Islet precursor cell (in vitro differentiated cells): Measurements from ENCODE around the gene SLC22A16.
A peak's percentile ranks its signal among the peaks of the same experiment; 100 is the strongest.
"Not testable (repeated sequence)": the region's sequence is repeated elsewhere in the genome, so short reads cannot be mapped to it uniquely, and the experiment has no call there.

Source experiments
- DNase-seq: peaks from one replicate; pipeline ENCODE4 v3.0.0-alpha.2; 2018

SLC22A16 gene, protein sequence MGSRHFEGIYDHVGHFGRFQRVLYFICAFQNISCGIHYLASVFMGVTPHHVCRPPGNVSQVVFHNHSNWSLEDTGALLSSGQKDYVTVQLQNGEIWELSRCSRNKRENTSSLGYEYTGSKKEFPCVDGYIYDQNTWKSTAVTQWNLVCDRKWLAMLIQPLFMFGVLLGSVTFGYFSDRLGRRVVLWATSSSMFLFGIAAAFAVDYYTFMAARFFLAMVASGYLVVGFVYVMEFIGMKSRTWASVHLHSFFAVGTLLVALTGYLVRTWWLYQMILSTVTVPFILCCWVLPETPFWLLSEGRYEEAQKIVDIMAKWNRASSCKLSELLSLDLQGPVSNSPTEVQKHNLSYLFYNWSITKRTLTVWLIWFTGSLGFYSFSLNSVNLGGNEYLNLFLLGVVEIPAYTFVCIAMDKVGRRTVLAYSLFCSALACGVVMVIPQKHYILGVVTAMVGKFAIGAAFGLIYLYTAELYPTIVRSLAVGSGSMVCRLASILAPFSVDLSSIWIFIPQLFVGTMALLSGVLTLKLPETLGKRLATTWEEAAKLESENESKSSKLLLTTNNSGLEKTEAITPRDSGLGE

DNA sequence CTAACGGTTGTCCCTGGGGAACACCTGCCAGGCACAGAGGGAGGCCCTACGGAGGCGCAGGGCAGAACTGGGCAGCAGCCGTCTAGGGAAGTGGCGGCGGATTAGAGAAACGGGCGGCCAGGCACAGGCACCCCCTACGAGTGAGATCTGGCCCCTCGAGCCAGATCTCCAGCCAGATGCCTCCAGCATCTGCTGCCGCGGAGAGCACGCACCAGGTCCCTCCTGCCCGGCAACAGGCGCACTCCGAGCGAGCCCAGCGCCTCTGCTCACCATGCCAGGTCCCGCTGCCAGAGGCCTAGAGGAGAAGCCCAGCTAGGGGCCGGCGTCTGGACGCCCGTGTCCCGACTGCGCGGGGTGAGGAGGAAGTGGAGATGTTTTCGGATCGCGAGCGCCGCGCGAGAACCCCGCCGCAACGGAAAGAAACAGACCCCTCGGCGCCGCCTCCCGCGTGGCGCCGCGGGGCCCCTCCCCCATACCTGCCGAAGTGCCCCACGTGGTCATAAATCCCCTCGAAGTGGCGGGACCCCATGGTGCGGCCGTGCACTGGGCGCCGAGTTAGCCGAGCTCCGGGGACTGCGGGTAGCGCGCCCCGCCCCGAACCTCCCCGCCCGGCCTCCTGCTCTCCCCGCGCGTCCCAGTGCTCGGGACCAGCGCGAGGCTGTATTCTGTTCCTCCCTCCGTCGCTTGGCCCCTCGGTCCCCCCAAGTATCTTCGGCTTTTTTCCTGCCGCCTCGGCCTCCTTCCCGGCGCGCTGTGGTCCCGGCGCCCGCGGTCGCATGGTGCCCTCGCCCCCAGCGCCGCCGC, at the start of gene SLC22A16:
Gene SLC22A16, minus strand, starts transcription at position 568 of the 804 bp plus-strand sequence. Its CDS starts 39 bp downstream, at position 529.
- DNase-seq: peak; percentile 29

DNA sequence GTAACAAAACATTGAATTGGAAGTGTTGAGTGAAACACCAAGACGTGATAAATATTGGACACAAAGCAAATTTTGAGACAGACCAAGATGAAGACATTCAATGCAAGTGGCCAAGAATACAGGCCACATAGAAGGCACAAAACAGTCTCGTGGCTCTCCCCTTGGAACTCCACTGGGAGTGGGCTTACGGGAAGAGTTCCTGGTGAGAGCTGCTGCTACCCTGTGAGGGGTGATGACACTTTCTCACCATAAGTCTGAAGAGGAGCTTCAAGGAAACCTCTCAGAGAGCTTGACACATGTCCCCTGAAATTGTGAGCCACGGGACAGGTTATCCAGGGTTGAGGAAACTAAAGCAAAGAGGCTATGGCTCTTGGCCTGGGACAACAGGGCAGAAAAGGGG, 48.6 kb upstream of the SLC22A16 start:
- DNase-seq: no peak

DNA sequence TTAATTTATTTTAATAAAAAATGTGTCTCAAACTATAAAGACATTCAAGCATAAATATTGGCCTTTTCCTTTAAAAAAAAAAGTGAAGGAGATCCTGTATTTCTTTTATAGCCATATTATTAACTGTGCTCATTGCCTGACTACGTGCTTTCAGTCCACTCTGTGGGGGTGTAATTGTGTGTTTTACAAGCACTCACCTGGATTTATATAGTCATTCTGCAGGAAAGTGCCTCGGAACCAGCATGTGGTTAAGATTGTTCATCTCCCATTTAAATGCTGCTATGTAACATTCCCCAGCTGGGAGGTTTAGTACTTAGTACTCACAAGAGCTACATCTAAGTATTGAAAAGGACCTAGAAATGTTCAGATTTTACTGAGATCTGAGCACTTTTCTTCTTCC, 47.9 kb upstream of the SLC22A16 start:
- DNase-seq: no peak

DNA sequence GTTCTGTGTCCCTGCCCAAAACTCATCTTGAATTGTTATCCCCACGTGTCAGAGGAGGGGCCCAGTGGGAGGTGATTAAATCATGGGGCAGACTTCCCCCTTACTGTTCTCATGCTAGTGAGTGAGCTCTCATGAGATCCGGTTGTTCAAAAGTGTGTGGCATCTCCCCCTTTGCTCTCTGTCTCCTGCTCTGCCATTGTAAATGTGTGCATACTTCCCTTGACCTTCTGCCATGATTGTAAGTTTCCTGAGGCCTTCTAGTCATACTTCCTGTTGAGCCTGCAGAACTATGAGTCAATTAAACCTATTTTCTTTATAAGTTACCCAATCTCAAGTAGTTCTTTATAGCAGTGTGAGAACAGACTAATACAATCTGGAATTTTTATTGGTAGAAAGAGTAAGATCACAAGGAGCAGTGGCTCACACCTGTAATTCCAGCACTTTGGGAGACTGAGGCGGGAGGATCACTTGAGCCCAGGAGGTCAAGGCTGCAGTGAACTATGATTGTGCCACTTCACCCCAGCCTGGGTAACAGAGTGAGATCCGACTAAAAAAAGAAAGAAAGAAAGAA, 47.1 kb upstream of the SLC22A16 start:
- DNase-seq: no peak

DNA sequence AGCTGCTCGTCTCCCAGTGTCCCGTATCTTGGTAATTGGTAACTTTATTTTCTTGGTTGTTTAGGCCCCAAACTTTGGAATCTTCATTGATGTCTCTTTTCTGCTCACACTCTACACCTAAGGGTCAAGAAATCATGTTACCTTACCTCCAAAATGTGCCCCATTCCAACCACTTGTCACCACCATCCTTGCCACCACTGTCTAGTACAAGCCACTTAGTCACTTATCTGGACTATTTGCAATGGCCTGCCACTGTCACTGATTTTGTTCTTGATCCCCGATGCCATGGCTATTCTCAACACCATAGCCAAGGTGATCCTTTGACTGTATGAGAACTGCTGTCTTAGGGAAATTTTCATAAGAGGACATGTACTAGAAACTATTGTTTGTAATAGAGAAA, 46.0 kb upstream of the SLC22A16 start:
- no peak for DNase-seq

DNA sequence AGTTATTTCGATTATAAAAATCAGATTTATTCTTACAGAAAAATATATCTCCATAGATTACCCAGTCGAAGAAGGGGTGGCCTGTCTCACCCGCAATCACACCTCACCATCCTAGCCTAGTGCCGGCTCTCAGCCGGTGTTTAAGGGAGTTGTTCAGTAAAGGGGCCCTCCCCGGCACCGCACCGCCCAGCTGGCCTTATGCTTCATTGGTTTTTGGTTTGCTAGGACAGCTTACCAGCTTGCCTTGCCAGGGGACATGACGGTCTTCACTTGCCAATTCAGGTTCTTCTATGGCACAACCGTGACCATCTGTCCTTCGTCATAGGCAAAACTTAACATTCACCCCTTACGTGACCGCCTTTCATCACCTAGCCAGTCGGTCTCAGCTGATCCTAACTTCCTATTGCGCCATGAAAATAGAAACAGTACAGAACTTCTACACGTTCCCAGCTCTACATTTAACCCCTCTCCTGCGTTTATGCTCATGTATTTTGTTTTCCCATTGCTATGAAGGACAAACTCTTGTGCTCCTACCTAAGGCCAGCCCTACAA, 44.7 kb upstream of the SLC22A16 start:
- DNase-seq: no peak

DNA sequence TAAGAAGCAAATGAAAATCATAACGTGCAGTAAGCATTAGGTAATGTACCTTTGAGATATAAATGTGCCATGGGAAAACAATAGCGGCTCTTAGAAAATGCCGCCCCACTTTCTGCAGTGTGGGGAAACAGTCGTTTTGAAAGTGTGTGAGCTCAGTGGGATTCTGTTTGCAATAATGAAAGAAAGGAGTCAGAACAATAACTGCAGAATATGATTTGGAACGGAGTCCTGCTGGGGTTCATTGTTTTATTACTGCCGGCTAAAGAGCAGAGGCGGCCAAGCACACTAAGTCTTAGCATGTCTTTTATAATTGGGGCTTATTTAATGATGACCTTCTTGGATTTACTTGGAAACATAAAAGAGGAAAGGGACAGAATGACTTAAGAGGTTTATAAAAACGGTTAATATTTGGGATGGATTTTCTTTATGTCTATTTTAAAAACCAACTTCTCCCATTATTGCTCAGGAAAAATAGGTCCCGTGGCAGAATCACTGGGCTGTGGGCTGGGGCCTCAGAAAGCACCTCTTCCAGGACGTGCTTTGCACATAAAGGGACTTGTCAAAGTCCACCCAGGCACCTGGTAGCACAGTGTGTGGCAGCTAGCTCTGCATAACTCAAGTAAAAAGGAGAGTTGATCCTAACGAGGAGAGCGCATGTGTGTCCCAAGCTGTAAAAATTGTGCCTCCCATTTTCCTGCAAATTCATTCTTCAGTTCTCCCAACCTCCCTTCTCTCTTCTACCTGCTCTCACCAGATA, 44.0 kb upstream of the SLC22A16 start:
- no peak for DNase-seq

DNA sequence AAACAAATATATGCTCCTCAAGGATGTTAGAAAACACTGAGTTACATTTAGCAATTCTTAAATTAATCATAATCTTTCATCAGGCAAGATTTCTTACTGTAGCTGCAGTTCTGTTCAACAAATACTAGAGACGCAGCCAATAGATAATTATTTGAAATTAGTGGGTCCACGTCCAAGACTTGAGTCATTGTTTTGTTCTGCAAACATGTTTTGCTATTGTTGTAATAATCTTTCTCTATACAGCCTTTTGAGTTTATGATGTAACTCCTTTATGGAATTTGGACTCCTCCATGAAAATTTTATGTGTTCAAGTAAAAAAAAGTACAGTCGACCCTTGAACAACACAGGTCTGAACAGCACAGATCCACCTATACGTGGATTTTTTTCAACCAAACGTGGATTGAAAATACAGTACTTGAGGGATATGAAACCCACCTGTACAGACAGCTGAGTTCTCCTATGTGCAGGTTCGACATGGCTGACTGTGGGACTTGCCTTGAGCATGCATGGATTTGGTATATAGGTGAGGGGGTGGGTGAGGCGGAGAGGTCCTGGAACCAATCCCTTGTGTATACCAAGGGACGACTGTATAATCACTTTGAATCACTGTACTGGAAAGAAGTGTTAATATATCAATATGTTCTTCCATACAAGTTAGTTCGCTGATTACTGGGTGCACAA, 41.3 kb upstream of the SLC22A16 start:
- DNase-seq: no peak

DNA sequence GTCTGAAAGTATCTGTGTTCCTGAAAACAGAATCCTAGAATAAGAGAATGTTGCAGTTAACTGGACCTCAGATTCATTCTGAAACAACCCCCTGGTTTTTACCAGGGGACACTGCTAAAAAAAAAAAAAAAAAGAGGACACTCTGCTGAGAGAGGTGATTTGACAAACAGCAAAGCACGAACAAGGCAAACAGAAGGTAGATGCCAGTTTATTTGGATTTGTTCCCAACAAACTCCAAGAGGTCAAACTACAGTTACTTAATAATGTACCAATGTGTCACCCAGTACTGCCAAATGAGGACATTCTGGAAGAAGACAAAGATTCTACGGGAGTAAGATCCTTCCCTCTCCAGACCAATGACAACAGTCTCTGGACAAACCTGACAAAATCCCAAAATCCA, 40.6 kb upstream of the SLC22A16 start:
- DNase-seq: no peak

DNA sequence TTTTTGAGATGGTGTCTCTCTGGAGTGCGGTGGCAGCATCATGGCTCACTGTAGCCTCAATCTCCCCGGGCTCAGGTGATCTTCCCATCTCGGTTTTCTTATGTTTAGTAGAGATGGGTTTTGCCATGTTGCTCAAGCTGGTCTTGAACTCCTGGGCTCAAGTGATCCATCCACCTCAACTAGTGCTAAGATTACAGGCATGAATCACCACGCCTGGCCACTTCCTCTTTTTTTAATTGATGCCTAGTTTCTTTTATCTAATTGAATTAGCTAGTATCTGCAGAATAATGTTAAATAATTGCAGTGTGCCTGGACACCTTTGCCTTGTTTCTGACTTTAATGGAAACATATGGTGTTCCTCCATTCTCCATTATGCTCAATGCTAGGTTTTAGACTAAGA, 38.4 kb upstream of the SLC22A16 start:
- DNase-seq: no peak

DNA sequence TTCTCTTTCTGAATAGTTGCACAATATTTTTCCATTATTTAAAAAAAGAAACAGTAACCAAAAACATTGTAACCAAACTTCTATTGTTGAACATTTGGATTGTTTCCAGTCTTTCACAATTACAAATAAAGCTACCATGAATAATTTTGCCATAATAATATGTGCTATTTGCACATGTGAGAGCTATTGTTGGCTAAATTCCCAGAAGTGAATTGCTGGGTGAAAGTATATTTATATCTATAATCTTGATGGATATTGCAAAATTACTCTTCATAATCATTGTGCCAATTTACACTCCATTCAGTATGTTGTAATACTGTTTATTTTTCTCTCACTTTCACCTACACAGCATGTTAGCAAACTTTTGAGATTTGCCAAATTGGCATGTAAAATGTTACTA, 36.6 kb upstream of the SLC22A16 start:
- DNase-seq: no peak

DNA sequence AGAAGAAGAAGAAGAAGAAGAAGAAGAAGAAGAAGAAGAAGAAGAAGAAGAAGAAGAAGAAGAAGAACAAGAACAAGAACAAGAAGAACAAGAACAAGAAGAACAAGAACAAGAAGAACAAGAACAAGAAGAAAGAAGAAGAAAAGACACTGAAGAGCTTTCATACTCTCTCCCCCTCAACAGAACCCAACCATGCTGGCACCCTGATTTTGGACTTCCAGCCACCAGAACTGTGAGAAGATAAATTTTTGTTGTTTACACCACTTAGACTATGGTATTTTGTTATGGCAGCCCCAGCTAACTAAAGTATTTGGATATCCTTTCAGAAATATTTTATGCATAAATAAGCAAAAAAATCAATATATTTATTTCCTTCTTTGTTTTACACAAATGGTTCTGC, 36.1 kb upstream of the SLC22A16 start:
- not testable (repeated sequence) for DNase-seq

DNA sequence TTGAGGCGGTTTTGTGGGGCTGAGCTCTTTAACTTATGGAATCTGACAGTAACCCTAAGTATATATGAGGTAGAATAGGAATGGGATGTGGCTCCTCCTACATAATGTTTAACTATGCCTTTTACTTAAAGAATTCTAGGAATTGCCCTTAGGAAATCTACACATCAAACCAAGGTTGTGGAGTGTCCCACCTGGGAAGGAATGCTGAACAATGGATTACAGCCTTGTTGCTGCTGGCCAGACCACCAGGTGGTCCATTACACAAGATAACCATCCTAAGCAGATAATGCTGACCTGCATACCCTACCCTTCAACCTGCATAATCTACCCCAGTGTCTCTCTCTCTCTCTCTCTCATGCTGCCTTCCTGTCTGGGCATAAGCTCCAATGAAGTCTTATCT, 35.0 kb upstream of the SLC22A16 start:
- DNase-seq: peak; percentile 83

DNA sequence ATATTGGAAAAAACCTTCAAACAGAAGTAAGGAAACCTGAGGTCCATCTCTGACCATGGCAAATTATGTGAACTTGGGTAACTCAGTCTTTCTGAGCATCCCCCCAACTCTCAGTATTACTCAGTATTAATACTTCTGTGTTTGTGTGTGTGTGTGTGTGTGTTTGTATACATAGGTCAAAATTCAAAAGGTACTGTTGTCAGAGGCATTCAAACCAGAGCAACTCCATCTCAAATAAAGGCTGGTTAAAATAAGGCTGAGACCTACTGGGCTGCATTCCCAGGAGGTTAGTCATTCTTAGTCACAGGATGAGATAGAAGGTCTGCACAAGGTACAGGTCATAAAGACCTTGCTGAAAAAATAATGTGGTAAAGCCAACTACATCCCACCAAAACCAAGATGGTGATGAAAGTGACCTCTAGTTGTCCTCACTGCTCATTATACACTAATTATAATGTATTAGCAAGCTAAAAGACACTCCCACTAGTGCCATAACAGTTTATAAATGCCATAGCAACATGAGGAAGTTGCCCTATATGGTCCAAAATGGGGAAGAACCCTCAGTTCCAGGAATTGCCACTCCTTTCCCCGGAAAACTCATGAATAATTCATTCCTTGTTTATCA, 33.3 kb upstream of the SLC22A16 start:
- DNase-seq: peak; percentile 83

DNA sequence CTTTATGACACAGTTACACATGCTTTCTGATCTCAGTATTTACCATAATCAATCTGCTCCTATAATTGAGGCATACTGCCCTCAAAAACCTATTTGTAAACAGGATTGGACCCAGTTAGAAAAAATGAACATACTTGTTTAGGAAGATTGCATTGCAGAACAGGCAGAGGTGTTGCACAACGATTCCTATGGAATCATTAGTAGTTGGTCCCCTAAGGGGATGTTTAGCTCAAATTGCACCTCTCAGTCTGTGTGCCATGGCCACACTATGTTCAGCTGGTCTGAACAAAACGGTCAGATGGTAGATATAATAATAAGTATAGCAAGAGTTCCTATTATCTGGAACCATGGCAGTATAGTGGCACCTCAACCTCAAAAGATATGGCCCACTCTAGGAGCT, 28.5 kb upstream of the SLC22A16 start:
- DNase-seq: not testable (repeated sequence)

DNA sequence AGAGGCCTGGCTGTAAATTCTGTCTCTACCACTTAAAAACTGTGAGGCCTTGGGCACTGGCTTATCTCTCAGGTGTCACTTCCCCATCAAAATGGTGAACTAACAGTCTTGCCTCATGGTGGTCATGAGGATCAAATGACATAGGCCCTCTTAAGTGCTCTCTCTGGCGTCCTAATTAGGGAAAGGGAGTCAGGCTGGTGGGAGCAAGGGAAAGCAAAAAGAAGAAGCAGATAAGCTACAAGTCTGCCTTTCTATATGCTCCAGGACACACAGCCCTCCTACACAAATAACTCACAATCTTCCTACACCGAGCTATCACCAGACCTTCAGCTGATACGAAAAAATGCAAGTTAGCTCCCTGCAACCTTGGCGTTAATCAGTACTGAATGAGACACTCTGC, 19.5 kb upstream of the SLC22A16 start:
- DNase-seq: peak; percentile 77

DNA sequence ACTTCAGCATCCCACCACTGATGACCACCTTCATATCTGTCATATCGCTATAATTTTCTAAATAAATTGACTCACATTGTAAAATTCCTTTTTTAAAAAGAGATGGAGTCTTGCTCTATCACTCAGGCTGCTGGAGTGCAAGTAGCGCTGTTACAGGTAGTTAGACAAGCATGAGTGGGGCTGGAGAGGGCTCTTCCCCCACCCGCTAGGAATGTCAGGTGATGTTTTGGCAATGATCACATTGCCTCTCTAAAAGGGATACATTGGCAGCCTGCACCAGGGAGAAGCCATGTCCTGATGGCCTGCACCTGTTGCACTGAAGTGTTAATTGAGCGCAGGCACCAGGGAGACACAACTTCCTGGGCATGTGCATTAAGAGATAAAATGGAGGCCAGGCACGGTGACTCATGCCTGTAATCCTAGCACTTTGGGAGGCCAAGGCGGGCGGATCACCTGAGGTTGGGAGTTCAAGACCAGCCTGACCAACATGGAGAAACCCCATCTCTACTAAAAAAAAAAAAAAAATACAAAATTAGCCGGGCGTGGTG, 16.9 kb upstream of the SLC22A16 start:
- DNase-seq: no peak

DNA sequence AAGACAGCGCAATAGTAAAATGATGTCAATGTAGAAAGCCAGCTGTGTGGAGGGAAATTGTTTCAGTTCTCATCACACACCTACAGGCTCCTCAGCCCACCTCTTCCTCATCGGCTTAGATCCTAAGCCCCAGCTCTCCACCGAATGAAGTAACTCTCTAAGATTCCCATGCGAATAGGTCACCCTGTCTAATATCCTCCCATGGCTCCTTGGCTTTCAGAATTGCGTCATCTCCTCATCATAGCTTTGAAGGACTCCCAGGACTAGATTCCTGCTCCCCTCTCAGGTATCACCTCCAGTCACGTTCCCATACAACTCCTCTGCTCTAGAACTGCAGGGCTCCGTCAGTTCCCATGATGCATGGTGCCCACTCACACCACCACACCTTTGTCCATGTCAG, 16.2 kb upstream of the SLC22A16 start:
- no peak for DNase-seq

DNA sequence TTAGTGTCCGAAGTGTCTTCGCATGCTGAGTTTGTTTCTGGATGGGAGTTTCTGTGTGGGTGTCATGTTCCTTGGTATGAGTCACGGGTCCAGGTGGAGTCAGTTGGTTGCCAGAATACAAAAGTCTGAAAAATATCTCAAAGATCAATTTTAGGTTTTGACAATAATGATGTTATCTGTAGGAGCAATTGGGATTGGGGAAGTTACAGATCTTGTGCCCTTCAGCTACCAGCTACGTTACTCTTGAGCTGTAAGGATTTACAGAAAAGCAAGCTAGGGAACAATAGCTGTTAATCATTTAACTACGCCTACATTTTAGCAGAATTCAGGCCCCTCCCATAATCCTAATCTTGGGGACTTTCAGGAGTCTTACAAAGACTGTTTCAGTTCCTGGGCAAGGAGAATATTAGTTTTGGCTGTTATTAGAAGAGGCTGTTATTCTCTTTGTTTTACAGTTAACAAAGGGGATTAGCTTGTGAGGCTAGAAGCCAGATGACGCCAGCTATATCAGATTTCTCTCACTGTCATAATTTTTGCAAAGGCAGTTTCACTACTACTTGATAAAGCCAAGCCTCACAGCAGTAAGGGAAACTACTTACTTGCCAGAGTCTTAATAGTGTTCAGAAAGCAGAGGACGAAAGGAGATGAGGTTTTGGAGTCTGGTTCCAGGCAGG, 15.4 kb upstream of the SLC22A16 start:
- DNase-seq: no peak

DNA sequence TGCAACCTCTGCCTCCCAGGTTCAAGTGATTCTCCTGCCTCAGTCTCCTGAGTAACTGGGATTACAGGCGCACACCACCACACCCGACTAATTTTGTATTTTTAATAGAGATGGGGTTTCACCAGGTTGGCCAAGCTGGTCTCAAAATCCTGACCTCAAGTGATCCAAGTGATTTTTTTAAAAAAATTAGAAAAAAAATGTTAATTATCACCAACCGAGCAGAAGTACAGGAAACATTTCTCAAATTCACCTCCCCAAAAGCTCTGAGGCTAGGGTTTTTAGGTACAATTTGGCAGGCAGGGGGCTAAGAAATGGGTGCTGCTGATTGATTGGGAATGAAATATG, 14.9 kb upstream of the SLC22A16 start:
- no peak for DNase-seq

DNA sequence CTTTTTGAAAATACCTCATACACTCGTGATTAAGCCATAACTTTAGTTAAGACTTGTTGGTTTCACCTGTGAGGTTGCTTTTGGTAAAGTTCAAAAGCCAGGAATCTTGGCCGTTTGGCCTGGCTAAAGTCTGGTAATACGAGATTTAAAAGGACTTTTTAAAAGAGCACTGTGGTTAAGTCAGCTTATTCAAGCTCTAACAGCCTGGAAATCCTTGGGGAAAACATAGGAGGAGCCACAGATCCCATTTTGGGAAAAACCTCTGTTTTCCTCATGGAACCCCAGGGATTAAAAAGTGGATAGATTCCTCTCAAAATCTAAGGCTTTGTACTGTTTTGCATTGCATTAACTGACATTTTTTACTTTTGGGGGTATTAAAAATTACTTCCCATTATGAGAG, 13.7 kb upstream of the SLC22A16 start:
- no peak for DNase-seq
